Adrenal gland (tissue), 5 donors: ENCODE measurements around the gene EFNA3.

Source experiments
- POLR2A ChIP-seq, 2 donors: fragments of 450-650 bp; IDR thresholded peaks; one replicate each; pipeline ENCODE4 v1.6.1; 2017; ENCODE audit warnings: antibody characterized with exemption in 2 of 2, mild to moderate bottlenecking in 2 of 2, moderate library complexity in 1 of 2
- TF ChIP-seq, protein P1 (sequence below), 6 experiments: fragments of 450-650 bp in 4 of 6; fragments of 200-600 bp in 2 of 6; sonication (generic) in 1 of 6; IDR thresholded peaks; 1 replicate in 5 of 6; 2 replicates in 1 of 6; pipeline versions ENCODE4 v1.5.1 to v1.8.0; 2016 to 2021; ENCODE audit warnings: antibody characterized with exemption in 6 of 6, mild to moderate bottlenecking in 2 of 6, moderate library complexity in 1 of 6
- donor health status: DM: no; HTN: no; CAD: no.

DNA sequence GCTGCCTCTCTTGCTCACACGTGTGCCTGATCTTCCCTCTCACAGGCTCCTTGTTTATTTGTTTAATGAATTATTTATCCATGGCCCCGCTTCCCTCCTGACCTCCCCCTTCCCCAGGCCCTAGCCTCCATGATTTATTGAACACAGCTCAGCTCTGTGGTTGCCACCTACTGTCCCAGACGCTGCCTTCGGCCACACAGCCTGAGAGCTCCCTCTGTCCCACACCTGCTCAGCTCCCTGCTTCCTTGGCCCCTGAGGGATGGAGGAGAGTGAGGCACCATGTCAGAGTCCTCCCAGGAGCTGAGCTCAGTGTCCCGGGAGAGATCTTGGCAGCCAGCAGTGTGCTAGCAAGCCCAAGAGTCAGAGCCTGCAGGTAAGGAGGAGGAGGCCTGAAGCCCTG is 3.1 kb upstream of the EFNA3 start:
- TF ChIP-seq, protein P1, sequence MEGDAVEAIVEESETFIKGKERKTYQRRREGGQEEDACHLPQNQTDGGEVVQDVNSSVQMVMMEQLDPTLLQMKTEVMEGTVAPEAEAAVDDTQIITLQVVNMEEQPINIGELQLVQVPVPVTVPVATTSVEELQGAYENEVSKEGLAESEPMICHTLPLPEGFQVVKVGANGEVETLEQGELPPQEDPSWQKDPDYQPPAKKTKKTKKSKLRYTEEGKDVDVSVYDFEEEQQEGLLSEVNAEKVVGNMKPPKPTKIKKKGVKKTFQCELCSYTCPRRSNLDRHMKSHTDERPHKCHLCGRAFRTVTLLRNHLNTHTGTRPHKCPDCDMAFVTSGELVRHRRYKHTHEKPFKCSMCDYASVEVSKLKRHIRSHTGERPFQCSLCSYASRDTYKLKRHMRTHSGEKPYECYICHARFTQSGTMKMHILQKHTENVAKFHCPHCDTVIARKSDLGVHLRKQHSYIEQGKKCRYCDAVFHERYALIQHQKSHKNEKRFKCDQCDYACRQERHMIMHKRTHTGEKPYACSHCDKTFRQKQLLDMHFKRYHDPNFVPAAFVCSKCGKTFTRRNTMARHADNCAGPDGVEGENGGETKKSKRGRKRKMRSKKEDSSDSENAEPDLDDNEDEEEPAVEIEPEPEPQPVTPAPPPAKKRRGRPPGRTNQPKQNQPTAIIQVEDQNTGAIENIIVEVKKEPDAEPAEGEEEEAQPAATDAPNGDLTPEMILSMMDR (IDR thresholded peaks at IDR 0.05) = no peak
- no peak for TF ChIP-seq POLR2A (IDR thresholded peaks at IDR 0.05)
